HG02938 (cell line): ENCODE measurements around the gene TMEM161A.

ENCODE experiments used
- ATAC-seq: cut with Tn5 transposase; IDR thresholded peaks from one replicate; pipeline ENCODE4 v1.9.1; 2021; ENCODE audit warnings: mild to moderate bottlenecking, moderate library complexity; ENCODE audit not compliant: unreplicated experiment

TMEM161A gene

DNA sequence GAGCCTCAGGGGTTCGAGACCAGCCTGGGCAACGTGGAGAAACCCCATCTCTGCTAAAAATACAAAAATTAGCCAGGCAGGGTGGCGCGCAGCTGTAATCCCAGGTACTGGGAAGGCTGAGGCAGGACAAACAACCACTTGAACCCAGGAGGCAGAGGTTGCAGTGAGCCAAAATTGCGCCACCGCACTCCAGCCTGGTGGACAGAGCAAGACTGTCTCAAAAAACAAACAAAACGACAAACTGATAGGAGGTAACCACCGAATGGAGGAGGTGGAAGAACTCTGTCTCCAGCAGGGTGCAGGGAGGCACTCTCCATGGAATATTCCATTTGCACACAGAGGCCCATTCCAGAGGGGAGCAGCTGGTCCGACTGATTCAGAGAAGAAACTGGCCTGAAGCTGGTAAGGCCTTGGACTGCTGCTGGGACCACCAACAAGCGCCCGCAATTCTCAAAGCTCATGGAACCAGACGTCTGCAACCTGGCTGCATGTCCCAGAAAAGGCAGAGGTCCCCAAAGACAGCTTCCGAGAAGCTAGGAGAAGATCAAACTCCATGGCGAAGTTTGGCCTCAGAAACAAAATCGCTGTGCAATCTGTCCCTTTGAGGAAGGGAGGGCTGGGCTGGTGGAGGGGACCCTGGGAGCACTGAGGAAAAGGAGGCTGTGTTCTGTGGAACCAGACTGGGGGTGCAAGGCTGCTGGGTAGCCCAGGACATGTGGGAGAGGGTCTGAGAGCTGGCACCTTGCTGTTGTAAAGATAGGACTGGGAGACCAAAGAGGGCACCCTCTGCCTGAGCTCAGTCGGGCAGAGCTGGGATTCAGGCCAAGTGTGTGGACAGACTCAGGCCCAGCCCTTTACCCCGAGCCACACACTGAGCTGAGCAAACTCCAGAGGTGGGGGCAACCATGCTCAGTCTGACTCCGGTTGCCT, 39.3 kb downstream of the TMEM161A start:
- no peak for ATAC-seq

DNA sequence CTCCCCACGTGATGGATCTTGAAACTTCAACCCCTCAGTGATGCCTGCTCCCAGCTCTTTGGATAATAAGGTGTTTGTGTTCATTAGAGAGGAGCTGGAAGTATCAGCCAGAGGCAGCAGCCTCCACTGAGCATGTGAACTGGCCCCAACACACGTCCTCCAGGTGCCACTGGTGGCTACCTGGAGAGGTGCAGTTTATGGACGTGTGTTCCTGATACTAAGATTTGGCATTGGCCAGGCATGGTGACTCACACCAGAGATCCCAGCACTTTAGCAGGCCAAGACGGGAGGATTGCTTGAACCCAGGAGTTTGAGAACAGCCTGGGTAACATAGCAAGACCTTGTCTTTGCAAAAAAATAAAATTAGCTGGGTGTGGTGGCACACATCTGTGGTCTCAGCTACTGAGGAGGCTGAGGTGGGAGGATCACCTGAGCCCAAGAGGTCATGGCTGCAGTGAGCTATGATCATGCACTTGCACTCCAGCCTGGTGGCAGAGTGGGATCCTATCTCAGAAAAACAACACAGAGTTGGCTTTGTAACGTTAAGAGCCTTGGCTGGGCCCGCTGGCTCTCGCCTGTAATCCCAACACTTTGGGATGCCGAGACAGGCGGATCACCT, 40.1 kb downstream of the TMEM161A start:
- ATAC-seq: no peak

GRCh38 chr19:19096641-19097627, 41.3 kb downstream of the TMEM161A start:
- ATAC-seq: no peak

DNA sequence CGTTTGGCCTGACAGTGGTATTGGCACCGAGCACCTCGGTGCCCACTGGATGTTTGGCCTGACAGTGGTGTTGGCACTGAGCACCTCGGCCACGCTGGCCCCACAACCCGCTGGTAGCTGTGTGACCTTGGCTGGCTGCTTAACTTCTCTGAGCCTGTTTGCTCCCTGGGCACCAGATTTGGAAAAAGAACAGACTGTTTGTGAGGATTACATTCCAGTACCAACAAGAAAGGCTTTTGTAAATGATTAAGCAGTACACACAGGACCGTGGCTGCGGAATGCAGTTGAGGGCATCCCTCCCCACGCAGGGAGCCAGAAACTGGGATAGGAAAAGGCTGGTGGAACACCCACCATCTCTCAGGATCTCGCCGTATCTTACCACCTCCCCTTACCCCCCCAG, 42.6 kb downstream of the TMEM161A start:
- ATAC-seq: no peak

DNA sequence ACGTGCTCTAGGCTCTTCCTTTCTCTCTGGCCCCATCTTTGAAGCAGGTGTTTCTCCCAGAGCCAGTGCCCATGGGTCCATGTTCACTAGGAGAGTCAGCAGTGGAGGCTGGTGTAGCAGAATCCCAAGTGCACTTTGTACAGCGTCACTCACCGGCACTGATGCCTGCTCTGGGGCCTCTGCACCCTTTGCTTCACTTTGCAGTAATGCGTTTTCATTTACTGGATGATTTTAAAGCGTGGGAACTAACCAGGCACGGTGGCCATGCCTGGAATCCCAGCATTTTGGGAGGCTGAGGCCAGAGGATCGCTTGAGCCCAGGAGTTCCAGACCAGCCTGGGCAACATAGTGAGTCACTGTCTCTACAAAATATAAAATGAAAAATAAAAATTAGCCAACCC, 43.8 kb downstream of the TMEM161A start:
- ATAC-seq: no peak

DNA sequence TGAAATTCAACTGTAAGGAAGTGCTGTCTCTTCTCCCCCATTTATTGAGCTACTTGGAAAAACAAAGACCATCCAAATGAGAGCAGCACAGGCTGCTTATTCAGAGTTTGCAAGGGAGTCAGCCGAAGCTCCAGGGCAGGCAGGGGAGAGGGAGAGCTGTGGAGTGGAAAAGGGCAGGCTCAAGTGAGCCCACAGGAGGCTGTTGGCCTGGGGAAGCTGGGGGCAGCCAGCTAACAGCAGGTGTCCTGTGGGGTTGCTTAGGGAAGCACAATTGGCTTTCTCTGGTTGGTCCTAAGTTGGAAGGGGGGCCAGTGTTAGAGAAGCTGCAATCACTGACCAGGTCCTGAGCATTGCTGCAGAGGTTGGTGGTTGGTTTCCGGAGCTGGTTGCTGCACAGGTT, 50.6 kb downstream of the TMEM161A start:
- no peak for ATAC-seq

DNA sequence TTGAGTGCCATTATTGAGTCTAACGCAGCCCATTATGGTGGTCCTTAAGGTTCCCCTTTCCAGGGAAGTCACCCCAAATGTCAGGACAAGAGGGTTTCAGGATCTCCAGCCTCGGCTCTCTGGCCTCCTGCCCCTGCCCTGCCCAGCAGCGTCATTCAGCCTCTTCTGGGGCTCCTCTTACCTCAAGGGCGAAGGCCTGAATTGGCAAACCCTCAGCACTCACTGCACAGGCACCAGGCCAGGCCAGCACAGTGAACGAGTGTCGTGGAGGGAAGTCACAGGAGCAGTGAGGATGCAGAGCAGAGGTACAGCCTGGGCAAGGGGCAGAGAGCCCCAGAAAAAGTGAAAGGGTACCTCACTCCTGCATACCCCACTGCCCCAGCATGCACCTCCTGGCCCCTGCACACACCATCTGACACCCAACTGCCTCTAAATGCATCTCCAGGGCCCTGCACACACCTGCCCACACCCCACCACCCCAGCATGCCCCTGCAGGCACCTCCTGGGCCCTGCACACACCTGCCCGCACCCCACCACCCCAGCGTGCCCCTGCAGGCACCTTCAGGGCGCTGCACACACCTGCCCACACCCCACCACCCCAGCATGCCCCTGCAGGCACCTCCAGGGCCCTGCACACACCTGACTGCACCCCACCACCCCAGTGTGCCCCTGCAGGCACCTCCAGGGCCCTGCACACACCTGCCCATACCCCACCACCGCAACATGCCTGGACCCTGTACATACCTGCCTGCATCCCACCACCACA, 54.7 kb downstream of the TMEM161A start:
- no peak for ATAC-seq

DNA sequence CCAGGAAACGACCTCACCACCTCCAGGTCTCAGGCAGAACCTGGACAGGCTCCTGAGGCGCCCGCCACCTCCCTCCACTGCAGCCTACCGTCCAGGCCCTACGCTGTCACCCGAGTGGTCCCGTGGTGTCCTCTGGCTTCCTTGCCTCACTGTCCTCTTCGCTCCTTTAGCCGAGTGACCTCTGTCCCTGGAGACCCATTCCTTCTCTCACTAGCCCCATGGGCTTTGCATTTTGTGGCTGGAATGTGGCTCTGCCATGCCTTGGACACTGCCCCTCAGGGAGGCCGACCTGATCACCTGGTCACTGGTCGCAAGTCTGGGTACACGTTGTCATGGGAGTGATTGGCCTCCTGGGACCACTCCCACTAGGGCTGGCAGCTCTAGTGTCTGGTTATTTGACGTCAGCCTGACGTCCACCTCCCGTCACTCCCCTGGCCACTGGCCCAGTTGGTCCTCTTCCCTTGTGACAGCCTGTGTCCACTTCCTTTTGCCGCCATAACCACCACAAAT, 56.6 kb downstream of the TMEM161A start:
- ATAC-seq: no peak

GRCh38 chr19:19079571-19079970, 58.7 kb downstream of the TMEM161A start:
- ATAC-seq: no peak

DNA sequence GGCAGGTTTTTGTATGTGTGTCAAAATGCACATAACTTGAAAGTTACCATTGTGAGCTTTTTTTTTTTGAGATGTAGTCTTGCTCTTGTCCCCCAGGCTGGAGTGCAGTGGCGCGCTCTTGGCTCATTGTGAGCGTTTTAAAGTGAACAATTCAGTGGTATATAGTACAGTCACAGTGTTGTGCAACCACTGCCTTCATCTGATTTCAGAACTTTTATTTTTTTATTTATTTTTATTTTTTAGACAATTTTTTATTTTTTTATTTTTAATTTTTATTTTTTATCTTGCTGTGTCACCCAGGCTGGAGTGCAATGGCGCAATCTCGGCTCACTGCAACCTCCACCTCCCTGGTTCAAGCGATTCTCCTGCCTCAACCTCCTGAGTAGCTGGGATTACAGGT, 59.5 kb downstream of the TMEM161A start:
- ATAC-seq: no peak

DNA sequence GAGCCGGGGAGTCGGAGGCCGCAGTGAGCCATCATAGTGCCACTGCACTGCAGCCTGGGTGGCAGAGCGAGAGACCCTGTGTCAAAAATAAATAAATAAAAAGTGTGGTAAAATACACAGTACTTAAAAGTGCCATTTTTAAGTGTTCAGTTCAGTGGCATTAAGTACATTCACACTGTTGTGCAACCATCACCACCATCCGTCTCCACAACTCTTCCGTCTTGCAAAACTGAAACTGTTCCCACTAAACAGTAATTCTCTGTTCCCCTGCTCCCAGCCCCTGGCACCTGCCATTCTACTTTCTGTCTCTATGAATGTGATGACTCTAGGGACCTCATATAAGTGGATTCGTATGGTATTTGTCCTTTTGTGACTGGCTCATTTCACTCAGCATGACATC, 61.2 kb downstream of the TMEM161A start:
- ATAC-seq: no peak

GRCh38 chr19:19076476-19076875, 61.8 kb downstream of the TMEM161A start:
- no peak for ATAC-seq

- ATAC-seq: no peak
These were observed 63.2 kb downstream of the TMEM161A start for GRCh38 chr19:19075126-19075525.

- ATAC-seq: no peak
These were observed 63.9 kb downstream of the TMEM161A start for GRCh38 chr19:19074196-19074882.

GRCh38 chr19:19071897-19072296, 66.4 kb downstream of the TMEM161A start:
- ATAC-seq: no peak
